Neural progenitor cell (in vitro differentiated cells): Measurements from ENCODE around the gene AKNAD1.

Source experiments
- EZH2 ChIP-seq: fragments of 200-600 bp; sonication (generic); IDR thresholded peaks from 2 replicates; pipeline ENCODE4 v1.6.1; 2017; ENCODE audit warnings: antibody characterized with exemption, mild to moderate bottlenecking, moderate library complexity
- EZH2phosphoT487 ChIP-seq: fragments of 200-600 bp; sonication (generic); IDR thresholded peaks from 2 replicates; pipeline ENCODE4 v1.6.1; 2017; ENCODE audit warnings: antibody characterized with exemption
- TF ChIP-seq, protein P1 (sequence below): fragments of 200-600 bp; sonication (generic); IDR thresholded peaks from 2 replicates; pipeline ENCODE4 v1.5.1; 2017; ENCODE audit warnings: antibody characterized with exemption, mild to moderate bottlenecking

- TF ChIP-seq, protein P1, sequence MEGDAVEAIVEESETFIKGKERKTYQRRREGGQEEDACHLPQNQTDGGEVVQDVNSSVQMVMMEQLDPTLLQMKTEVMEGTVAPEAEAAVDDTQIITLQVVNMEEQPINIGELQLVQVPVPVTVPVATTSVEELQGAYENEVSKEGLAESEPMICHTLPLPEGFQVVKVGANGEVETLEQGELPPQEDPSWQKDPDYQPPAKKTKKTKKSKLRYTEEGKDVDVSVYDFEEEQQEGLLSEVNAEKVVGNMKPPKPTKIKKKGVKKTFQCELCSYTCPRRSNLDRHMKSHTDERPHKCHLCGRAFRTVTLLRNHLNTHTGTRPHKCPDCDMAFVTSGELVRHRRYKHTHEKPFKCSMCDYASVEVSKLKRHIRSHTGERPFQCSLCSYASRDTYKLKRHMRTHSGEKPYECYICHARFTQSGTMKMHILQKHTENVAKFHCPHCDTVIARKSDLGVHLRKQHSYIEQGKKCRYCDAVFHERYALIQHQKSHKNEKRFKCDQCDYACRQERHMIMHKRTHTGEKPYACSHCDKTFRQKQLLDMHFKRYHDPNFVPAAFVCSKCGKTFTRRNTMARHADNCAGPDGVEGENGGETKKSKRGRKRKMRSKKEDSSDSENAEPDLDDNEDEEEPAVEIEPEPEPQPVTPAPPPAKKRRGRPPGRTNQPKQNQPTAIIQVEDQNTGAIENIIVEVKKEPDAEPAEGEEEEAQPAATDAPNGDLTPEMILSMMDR, result no peak
- TF ChIP-seq EZH2phosphoT487, result no peak
- no peak for TF ChIP-seq EZH2
Observed at GRCh38 chr1:108843390-108844137, 13.3 kb downstream of the AKNAD1 start.
